VCaP (cell line): Measurements from ENCODE around the gene PSMC3.

Experiments used
- H3K27ac ChIP-seq: fragments of 450-650 bp; 2 replicates; pipeline ENCODE4 v1.5.1; 2017
- CTCF ChIP-seq: fragments of 450-650 bp; conservative IDR thresholded peaks from 2 replicates; pipeline ENCODE4 v1.5.1; 2017; ENCODE audit warnings: mild to moderate bottlenecking, moderate library complexity

PSMC3 gene

GRCh38 chr11:47451436-47451835, 25.2 kb upstream of the PSMC3 start:
- no peak for TF ChIP-seq CTCF
- no peak overlapping the region for H3K27ac ChIP-seq

GRCh38 chr11:47449541-47449940, 23.3 kb upstream of the PSMC3 start:
- TF ChIP-seq CTCF = no peak
- H3K27ac ChIP-seq = no peak overlapping the region

GRCh38 chr11:47448566-47449427, 22.6 kb upstream of the PSMC3 start, which contains the start of gene RAPSN:
Gene RAPSN, minus strand, starts transcription at chr11:47449136. Its CDS starts 172 bp downstream, at chr11:47448964.
- no peak for TF ChIP-seq CTCF
- no peak within 1 kb of the TSS for H3K27ac ChIP-seq

- H3K27ac ChIP-seq = no peak overlapping the region
- no peak for TF ChIP-seq CTCF
Measured at GRCh38 chr11:47447906-47448305, 21.7 kb upstream of the PSMC3 start.

GRCh38 chr11:47446833-47447232, 20.6 kb upstream of the PSMC3 start:
- no peak for TF ChIP-seq CTCF
- no peak overlapping the region for H3K27ac ChIP-seq

- no peak overlapping the region for H3K27ac ChIP-seq
- TF ChIP-seq CTCF = no peak
Measured at GRCh38 chr11:47445840-47446239, 19.6 kb upstream of the PSMC3 start.

GRCh38 chr11:47443817-47444216, 17.6 kb upstream of the PSMC3 start:
- no peak for TF ChIP-seq CTCF

More at GRCh38 chr11:47443817-47444216, 17.6 kb upstream of the PSMC3 start:
- H3K27ac ChIP-seq = no peak overlapping the region
